Keratinocyte (primary cell): ENCODE results near the gene ZBTB39.

Source experiments
- CTCF ChIP-seq, 3 experiments: IDR thresholded peaks in 1 of 3; conservative IDR thresholded peaks in 1 of 3; optimal IDR thresholded peaks in 1 of 3; 2 replicates in 2 of 3; 3 replicates in 1 of 3; pipeline versions ENCODE3 to v1.5.1; 2011; ENCODE audit warnings: low read length in 3 of 3, mild to moderate bottlenecking in 3 of 3, moderate library complexity in 2 of 3, control low read depth in 1 of 3, inconsistent platforms in 1 of 3; ENCODE audit not compliant: insufficient read depth in 2 of 3; ENCODE audit errors: extremely low read depth in 1 of 3
- EZH2 ChIP-seq: IDR thresholded peaks from one replicate; pipeline ENCODE4 v1.6.1; 2012; ENCODE audit warnings: inconsistent platforms, mild to moderate bottlenecking, low read length, moderate library complexity

- no peak for TF ChIP-seq CTCF (optimal IDR thresholded peaks at IDR 0.05 in 1 of 3, IDR thresholded peaks at IDR 0.05 in 1 of 3, conservative IDR thresholded peaks at IDR 0.05 in 1 of 3; ENCODE audit: extremely low read depth in 1 of 3, insufficient read depth in 2 of 3, low read length in 3 of 3)
- no peak for TF ChIP-seq EZH2
Measured at GRCh38 chr12:57009949-57010626, 3.7 kb upstream of the ZBTB39 start.
